BE2C (cell line): Measurements from ENCODE around the gene PDLIM1.
"Not testable (repeated sequence)": the region's sequence is repeated elsewhere in the genome, so short reads cannot be mapped to it uniquely, and the experiment has no call there.

ENCODE experiments used
- DNase-seq: peaks from one replicate; pipeline ENCODE4 v3.0.0-alpha.2; 2020
- H3K27me3 ChIP-seq: fragments of 250-450 bp; sonication (Bioruptor Pico); 2 replicates; pipeline ENCODE4 v1.5.1; 2020; ENCODE audit warnings: mild to moderate bottlenecking
- H3K36me3 ChIP-seq: fragments of 250-450 bp; sonication (Bioruptor Pico); 2 replicates; pipeline ENCODE4 v1.5.1; 2020; ENCODE audit warnings: mild to moderate bottlenecking
- H3K4me1 ChIP-seq: fragments of 250-450 bp; sonication (Bioruptor Pico); 2 replicates; pipeline ENCODE4 v1.5.1; 2020
- H3K4me3 ChIP-seq: 2 replicates; pipeline ENCODE4 v1.5.1; 2011; ENCODE audit warnings: low read depth, low read length
- H3K9me3 ChIP-seq: fragments of 250-450 bp; sonication (Bioruptor Pico); 2 replicates; pipeline ENCODE4 v1.5.1; 2020
- TF ChIP-seq, protein P1 (sequence below): IDR thresholded peaks from 2 replicates; pipeline ENCODE4 v1.5.1; 2012; ENCODE audit warnings: mild to moderate bottlenecking, low read depth, low read length

The PDLIM1 gene

DNA sequence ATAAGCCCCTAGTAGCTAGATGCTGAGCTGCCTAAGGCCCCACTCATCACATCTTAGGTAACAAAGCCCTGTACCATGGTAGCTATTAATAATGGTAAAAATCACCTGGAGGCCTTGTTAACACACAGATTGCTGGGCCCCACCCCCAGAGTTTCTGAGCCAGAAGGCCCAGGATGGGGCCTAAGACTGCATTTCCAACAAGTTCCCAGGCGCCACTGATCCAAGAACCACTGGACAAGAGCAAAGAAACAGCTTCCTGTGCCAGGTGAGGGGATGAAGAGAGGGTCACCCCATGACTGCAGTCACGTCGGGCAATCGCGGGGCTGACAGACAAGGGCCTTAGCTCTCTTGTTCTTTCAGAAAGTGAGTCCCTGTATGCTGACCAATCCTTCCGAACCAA, 50.0 kb downstream of the PDLIM1 start:
- no peak for DNase-seq
- Histone ChIP-seq H3K4me1 (no peaks in the 10 kb centered on the region), H3K9me3 (no peaks in the 10 kb centered on the region), H3K36me3 (no peaks in the 10 kb centered on the region), H3K4me3 (no peak overlapping the region), H3K27me3 (no peaks in the 10 kb centered on the region)
- TF ChIP-seq, protein P1, sequence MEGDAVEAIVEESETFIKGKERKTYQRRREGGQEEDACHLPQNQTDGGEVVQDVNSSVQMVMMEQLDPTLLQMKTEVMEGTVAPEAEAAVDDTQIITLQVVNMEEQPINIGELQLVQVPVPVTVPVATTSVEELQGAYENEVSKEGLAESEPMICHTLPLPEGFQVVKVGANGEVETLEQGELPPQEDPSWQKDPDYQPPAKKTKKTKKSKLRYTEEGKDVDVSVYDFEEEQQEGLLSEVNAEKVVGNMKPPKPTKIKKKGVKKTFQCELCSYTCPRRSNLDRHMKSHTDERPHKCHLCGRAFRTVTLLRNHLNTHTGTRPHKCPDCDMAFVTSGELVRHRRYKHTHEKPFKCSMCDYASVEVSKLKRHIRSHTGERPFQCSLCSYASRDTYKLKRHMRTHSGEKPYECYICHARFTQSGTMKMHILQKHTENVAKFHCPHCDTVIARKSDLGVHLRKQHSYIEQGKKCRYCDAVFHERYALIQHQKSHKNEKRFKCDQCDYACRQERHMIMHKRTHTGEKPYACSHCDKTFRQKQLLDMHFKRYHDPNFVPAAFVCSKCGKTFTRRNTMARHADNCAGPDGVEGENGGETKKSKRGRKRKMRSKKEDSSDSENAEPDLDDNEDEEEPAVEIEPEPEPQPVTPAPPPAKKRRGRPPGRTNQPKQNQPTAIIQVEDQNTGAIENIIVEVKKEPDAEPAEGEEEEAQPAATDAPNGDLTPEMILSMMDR: no peak

DNA sequence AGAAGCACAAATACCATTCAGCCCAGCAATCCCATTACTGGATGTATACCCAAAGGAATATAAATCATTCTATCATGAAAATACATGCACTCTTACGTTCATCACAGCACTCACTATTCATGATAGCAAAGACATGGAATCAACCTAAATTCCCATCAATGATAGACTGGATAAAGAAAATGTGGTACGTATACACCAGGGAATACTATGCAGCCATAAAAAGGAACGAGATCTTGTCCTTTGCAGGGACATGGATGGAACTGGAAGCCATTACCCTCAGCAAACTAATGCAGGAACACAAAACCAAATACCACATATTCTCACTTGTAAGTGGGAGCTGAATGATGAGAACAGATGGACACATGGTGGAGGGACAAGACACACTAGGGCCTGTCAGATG, 50.7 kb downstream of the PDLIM1 start:
- not testable (repeated sequence) for H3K4me1 ChIP-seq, H3K36me3 ChIP-seq, H3K4me3 ChIP-seq

DNA sequence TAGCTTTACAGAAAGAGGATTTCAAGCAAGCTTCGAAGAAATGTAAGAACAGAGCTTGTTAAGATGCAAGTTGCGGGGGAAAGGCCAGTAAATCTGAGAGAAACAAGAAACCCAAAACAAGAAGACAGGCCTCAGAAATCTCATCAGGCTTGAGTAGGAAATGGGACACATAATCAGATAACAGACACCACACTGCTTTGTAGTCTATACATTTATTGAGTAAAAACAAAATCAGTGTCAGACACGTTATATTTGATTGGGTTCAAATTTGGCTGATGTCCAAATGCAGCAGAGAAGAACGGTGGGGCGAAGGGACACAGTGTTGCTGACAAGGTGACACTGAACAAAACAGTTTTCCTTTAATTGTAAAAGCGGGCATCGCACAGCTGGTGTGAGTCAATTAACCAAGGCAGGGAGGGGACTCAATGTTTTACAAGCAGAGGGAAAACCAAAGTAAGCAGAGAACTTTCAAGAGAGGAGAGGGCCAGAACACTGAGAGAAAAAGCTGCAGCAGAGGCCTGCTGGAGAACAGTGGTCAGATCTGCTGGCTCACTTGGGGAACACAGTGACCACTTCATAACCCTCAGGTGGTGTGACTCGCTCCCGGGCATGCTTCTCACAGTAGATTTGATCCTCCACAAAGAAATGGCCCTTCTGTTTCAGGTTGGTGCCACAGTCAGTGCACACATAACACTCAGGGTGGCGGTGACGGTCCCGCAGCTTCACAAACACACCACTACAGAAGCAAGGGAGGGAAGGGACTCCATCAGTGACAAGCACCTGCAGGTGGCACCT, 53.2 kb downstream of the PDLIM1 start:
- Histone ChIP-seq H3K9me3 (no peaks in the 10 kb centered on the region), H3K4me1 (no peaks in the 10 kb centered on the region), H3K36me3 (no peaks in the 10 kb centered on the region), H3K27me3 (no peaks in the 10 kb centered on the region), H3K4me3 (no peak overlapping the region)
- TF ChIP-seq, protein P1: no peak
- DNase-seq: no peak

More for the DNA sequence above, 50.7 kb downstream of the PDLIM1 start:
- H3K27me3 ChIP-seq, H3K9me3 ChIP-seq, DNase-seq: not testable (repeated sequence)

DNA sequence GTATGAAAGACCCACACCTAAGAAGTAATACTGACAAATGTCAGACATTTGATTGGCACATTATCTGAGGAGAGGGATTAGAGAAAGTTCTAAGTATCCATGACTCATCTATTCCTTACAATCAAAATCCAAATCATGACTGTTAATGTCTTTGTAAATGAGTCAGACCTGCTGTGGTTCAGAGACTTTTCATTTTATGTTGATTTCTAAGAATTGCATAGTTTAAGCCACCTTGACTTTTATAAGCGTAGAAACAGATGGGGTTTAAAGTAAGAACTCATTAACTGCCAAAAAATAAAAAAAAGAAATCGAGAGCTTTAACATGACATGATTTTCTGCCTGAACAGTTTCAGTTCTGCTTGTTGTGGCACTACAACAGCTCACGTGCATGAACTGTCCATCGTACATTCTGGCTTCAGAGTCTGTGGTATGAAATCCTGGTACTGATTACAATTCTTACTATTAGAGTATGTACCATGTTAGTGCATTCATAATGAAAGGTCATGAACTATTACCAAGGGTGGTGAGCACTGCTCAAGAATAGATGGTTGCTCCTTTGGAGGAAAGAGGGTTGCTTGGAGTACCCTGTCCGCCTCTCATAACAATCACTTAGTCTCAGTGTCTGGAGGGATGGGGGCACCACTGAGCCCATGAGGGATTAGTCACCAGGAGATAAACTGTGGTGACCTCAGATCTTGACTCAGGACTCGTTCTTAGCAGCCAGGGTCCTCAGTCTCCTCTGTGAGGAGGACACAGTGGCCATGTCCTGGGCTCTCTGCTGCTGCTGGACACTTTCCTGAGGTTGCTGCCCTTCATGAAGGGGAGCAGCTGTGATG, 54.5 kb downstream of the PDLIM1 start:
- Histone ChIP-seq H3K36me3 (no peaks in the 10 kb centered on the region), H3K9me3 (no peaks in the 10 kb centered on the region), H3K27me3 (no peaks in the 10 kb centered on the region), H3K4me3 (no peak overlapping the region), H3K4me1 (no peaks in the 10 kb centered on the region)
- DNase-seq: no peak
- TF ChIP-seq, protein P1: no peak

DNA sequence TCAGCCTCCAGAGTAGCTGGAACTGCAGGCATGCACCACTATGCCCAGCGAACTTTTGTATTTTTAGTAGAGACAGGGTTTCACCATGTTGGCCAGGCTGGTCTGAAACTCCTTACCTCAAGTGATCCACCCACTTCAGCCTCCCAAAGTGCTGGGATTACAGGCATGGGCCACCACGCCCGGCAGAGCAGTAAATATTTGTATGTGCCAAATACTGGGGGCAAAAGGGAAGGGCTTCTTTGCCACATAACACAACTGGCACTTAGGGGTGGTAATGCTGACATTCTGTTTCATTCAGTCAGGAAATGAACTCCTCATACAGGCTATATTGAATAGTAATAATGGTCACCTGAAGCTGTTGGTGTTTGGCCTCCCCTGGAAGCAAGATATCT, 55.1 kb downstream of the PDLIM1 start:
- no peaks in the 10 kb centered on the region for H3K4me1 ChIP-seq
- DNase-seq: no peak
- no peaks in the 10 kb centered on the region for H3K36me3 ChIP-seq
- no peaks in the 10 kb centered on the region for H3K27me3 ChIP-seq
- H3K9me3 ChIP-seq: no peaks in the 10 kb centered on the region
- no peak overlapping the region for H3K4me3 ChIP-seq
- TF ChIP-seq, protein P1: no peak

DNA sequence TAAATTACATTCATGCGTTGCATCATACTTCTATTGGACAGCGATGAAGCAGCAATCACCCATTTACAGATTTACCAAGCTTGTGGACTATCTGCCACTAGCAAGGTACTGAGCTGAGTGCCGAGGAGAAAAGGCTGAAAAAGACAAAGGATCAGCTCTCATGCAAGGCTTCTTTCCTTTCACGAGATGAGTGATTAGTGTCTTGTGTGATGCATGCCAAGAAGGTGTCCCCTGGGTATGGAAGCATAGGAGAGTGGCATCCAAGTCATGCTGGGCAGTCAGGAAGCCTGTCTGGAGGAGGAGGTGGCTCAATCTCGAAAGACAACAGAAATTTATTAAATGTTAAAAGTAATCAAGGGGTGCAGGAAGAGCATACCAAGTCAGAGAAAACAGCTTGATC, 55.9 kb downstream of the PDLIM1 start:
- no peaks in the 10 kb centered on the region for H3K27me3 ChIP-seq
- H3K4me1 ChIP-seq: no peaks in the 10 kb centered on the region
- no peaks in the 10 kb centered on the region for H3K36me3 ChIP-seq
- H3K9me3 ChIP-seq: no peaks in the 10 kb centered on the region
- TF ChIP-seq, protein P1: no peak
- no peak overlapping the region for H3K4me3 ChIP-seq
- no peak for DNase-seq
